GM12874 (cell line): ENCODE data around the gene PARD3B.

Source experiments
- CTCF ChIP-seq: IDR thresholded peaks from 2 replicates; pipeline ENCODE4 v1.5.1; 2011; ENCODE audit warnings: low read depth, mild to moderate bottlenecking, control low read depth, low read length, moderate library complexity; ENCODE audit not compliant: insufficient read depth

Gene PARD3B

DNA sequence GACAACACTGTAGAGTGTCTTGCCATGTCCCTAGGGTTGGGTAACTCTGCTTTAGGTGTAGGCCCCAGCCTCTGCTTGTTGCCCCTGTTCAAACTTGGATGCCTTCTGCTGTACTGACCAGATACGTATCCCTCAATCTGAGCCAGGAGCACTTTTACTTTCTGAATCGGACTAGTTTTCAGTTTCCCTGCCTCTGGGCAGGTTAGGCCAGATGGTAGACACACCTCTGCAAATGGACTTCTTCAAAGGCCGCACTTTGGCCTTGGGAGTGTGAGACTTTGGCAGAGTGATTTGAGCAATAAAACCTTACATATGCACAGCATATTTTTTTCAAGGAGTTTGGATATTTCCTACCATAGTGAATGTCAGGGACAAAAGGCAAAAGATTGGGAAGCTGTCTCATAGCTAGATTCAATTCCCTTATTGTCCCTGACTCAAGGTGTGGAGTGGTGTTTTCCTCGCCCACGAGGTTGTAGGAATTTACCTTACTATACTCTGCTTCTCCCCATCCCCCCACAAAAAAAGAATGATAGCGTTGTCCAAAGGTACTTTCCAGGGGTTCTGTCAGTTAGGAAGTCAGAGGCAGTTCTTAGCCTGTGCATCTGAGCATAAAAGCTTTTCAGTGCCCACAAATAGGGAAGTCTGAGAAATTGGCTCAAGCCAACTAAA is 15.3 kb upstream of the PARD3B start:
- TF ChIP-seq CTCF: no peak

DNA sequence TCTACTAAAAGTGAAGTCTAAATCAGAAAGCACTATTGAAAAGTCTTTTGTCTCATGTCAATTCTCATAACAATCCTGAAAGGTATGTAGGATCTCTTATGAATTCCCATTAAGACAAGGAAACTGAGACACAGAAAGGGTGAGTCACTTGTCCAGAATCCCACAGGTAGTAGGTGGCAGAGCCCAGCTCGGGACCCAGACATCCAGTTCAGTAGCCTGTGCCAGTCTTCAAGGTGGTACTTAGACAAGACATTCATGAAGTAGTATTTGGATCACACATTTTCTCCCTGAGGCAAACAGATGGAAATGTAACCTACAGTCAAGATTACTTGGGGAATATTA is 14.8 kb upstream of the PARD3B start:
- TF ChIP-seq CTCF: no peak

DNA sequence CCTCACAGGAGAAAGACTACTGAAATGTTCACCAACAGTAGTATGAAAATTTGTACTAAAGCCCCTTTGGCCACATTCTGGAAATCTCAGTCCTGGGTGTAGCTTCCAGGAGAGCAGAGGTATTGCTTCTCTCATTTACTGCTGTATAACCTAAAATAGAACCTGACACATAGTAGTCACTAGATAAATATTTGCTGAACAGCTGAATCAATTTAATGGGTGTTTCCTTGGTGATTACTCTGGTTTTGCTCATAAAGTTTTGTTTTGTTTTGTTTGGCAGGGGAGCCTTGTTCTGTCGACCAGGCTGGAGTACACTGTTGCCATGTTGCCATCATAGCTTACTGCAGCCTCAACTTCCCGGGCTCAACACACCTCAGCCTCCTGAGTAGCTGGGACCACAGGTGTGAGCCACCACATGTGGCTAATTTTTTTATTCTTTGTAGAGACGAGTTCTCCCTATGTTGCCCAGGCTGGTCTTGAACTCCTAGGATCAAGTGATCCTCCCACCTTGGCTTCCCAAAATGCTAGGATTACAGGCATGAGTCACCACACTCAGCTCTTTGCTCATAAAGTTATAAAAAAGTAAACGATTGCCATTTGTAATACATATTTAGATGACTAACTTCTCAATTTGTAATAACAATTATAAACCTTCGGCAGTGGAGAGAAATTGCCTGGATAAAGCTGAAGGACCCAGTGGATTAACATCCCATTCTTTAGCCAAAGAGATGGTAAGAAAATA is 11.5 kb upstream of the PARD3B start:
- no peak for TF ChIP-seq CTCF

GRCh38 chr2:204535356-204535755 is 9.9 kb upstream of the PARD3B start:
- no peak for TF ChIP-seq CTCF

- no peak for TF ChIP-seq CTCF
Measured at GRCh38 chr2:204535764-204536163, 9.5 kb upstream of the PARD3B start.

GRCh38 chr2:204538182-204539018 is 6.9 kb upstream of the PARD3B start:
- no peak for TF ChIP-seq CTCF

DNA sequence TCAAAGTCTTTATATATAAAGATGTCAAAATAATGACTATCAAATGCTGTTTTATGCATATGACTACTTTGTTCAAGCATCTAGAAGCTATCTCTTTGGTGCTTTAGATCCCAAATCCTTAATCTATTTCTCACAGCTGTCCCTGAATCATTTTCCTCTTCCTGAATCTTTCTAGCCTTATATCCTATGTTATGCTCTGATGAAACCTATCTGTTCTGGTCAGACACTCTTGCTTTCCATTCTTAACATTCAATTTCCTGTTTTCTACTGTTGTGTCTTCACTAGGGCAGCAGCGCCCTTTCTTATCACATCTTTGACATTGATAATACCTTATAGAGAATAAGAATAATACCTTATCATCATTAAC is 6.3 kb upstream of the PARD3B start:
- no peak for TF ChIP-seq CTCF
